KG1 (cell line): ENCODE data around the gene SEPHS1.

Source experiments
- DNase-seq: peaks from one replicate; lab custom pipeline; 2025; lab: John Stamatoyannopoulos, UW

The SEPHS1 gene

GRCh38 chr10:13328126-13328525 is 20.0 kb downstream of the SEPHS1 start:
- no peak for DNase-seq

DNA sequence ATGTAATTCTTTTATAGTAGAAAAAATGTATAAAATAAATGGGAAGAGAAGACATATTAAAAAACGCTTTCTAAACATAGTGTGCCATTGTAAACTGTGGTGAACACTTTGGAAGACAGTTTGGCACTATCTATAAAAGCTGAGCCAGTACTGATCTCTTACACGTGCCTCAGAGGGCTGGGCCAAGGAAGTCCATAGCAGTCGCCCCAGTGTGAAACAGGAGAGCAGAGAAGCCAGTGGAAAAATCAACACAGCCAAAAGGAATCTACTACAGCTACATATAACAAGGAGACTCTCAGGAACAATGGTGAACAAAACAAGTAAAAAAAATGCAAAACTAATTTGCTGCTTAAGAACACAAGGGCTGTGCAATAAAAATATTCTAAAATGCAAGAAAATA is 20.6 kb downstream of the SEPHS1 start:
- no peak for DNase-seq

GRCh38 chr10:13322615-13323148 is 25.4 kb downstream of the SEPHS1 start:
- no peak for DNase-seq

DNA sequence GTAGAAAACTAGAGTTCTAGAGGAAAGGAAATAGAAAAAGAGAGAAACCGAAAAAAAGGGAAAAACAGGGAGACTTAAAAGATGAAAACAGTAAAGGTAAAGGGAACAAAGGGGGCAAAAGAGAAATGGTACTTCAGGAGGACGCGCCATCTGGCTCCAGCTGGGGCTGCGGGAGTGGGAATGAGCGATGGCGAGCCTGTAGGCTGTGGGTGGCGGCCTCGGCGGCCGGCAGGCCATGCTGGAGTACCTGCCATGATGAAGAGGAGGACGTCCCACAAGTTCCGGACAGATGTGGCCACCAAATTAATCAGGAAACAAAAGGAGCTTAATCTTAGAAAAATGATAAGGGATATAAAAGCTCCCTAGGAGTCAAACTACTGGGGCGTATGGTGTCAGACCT is 26.5 kb downstream of the SEPHS1 start:
- DNase-seq, result no peak

GRCh38 chr10:13319166-13319565 is 28.9 kb downstream of the SEPHS1 start:
- DNase-seq, result no peak

DNA sequence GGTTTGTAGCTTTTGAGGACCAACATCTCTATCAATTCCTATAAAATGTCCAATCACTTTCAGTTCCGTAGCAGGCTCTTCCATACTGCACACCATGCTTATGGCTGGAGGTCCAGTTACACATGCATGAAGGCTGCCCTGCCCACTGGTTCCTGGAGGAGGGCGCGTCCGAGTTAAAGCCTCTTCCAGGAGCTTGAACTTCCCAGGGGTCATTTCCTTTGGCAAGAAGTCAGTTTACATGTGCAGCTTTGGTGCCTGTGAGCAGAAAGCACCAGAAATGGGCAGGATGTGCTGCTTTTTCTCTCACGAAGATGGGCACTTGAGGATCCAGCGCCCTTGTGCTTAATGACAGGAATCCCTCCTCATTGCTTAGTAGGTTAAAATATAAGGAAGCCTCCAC is 30.6 kb downstream of the SEPHS1 start:
- DNase-seq, result no peak

GRCh38 chr10:13316635-13317311 is 31.3 kb downstream of the SEPHS1 start:
- DNase-seq, result no peak

DNA sequence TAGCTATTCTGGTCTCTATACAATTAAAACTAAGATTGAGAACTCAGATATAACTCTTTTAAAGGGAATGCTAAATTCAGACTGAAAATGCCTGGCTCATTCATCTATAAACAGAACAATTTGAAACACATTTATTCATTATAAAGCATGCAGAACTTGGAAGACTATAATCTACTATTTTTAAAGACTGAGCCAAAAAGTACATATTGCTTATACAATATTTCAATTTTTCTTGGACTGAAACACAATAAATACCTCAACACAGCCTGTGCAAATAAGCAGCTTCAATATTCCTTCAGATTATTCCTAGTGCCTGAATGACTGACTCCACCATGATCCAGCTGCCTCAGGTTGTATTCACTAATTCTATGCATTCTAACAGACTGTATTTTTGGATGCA is 32.7 kb downstream of the SEPHS1 start:
- DNase-seq, result no peak

DNA sequence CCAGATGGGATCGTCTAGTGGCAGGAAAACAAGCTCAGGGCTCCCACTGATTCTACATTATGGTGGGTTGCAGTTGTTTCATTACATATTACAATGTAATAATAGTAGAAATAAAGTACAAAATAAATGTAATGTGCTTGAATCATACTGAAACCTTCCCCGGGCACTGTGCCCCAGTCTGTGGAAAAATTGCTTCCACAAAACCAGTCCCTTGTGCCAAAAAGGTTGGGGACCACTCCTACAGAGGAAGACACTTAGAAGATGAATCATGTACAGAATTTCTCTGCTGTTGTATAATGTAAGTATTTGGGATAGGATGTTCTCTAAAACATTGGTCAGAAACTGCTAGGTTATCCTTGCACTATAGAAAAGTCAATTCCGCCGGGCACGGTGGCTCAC is 36.9 kb downstream of the SEPHS1 start:
- no peak for DNase-seq

- no peak for DNase-seq
Measured at GRCh38 chr10:13310518-13311176, 37.4 kb downstream of the SEPHS1 start.

DNA sequence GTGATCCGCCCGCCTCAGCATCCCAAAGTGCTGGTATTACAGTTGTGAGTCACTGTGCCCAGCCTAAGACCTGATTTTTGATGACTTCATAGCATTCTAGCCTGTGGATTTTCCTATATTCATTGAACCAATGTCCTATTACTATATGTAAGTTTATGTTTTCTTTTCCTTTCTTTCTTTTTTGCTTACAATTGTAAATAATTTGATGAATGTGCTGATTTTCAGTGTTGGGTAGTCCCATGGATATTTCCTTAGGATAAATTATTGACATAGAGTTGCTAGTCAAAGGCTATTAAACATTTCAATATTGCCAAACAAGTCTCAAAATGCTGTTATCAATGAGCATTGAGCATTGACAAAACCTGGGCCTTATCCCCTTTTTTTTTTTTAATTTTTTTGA is 38.3 kb downstream of the SEPHS1 start:
- no peak for DNase-seq

DNA sequence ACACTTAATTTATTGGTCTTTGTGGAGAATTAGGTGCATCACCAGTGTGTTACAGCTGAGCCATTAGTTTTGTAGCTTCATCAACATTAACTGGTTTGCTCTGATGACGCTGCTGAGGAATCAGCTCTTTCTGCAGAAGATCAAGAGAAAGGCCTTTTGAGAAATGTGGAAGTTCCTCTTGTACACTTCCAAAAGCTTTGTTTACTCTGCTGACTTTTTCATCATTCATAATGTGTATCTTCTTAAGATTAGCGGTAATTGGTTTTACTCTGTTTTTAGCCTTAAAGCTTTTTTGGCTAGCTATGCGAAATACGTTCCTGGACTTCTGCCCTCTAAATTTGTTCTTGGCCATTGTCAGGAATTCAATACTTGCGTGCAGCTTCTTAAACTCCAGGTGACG is 40.0 kb downstream of the SEPHS1 start:
- no peak for DNase-seq

DNA sequence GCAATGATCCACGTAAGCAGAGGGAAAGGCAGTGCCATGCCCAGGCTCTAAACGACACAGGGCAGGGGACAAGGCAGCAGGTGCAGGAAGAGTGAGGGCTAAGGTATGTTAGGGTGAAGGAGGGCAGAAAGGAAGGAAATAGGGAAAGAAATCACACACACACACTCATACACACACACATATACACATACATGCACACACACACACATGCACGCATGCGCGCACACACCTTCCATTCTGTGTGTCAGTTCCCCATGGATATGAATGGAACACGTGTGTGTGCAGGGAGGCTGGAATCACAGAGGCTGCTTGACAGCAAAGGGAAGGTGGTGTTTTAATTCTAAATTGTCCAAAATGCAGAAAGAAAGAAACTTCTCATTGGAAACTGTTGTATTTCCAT is 42.0 kb downstream of the SEPHS1 start:
- no peak for DNase-seq

- DNase-seq, result no peak
Measured at GRCh38 chr10:13302821-13303555, 45.1 kb downstream of the SEPHS1 start.

- DNase-seq, result peak; percentile 66
Measured at GRCh38 chr10:13299437-13300287, 48.4 kb downstream of the SEPHS1 start, which contains the start of gene PHYH. Gene PHYH, minus strand, starts transcription at chr10:13300064. Its CDS starts 22 bp downstream, at chr10:13300042.

DNA sequence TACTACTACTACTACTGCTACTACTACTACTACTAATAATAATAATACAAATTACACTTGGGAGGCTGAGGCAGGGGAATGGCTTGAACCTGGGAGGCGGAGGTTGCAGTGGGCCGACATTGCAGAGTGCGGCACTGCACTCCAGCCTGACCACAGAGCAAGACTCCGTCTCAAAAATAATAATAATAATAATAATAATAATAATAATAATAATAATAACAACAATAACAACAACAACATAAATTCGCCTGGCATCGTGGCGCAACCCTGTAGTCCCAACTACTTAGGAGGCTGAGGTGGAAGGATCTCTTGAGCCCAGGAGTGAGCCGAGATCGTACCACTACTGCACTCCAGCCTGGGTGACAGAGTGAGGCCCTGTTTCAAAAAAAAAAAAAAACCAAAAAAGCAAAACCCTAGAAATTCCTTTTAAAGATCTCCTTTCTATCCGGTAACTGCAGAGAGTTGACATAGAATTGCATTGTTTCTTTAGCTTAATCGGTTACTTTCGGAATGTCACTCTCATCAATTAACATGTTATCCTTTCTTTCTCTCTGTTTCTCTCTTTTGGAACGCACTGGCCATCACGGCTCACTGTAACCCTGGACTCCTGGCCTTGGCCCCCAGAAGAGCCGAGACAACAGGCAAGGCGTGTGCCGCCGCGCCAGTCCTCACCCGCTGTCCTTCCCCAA is 49.2 kb downstream of the SEPHS1 start:
- DNase-seq, result peak; percentile 1

DNA sequence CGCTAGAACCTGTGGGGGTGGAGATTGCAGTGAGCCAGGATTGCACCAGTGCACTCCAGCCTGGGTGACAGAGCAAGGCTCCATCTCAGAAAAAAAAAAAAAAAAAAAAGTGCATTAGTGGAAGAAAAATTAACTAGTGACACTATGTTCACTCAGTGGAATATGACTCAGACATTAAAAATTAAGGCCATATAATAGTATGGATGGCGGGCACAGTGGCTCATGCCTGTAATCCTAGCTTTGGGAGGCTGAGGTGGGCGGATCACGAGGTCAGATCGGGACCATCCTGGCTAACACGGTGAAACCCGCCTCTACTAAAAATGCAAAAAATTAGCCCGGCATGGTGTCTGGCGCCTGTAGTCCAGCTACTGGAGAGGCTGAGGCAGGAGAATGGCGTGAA is 51.6 kb downstream of the SEPHS1 start:
- no peak for DNase-seq

GRCh38 chr10:13294784-13295183 is 53.3 kb downstream of the SEPHS1 start:
- DNase-seq, result no peak

- DNase-seq, result no peak
Measured at GRCh38 chr10:13291821-13292773, 56.0 kb downstream of the SEPHS1 start.

DNA sequence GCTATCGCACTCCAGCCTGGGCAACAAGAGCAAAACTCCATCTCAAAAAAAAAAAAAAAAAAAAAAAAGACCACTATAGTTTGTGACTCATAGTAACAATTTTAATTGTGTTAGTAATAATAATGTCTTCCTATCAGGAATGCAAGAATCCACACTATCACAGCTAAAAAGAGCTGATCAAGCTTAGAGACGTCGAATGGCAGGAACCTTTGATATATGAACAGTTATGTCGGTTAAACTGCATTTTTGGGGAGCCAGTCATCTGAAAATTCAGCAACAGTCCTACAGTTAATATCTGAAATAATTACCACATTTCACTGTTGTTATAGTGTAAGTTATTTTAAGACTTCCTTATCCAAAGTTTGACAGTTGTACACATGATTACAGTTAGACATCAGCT is 57.0 kb downstream of the SEPHS1 start:
- no peak for DNase-seq
